HepG2 (cell line): ENCODE data around the gene IRF2BPL. TPM values are rescaled to one million over a fixed set of nuclear protein-coding genes. Genes with fewer than 3 reads are reported as not detected.

ENCODE experiments used
- CREBL2 ChIP-seq: sonication (generic); formaldehyde crosslinking; IDR thresholded peaks from 2 replicates; pipeline ENCODE4 v1.8.1; 2023; ENCODE audit warnings: missing genetic modification reagents, mild to moderate bottlenecking, borderline replicate concordance
- GPN1 ChIP-seq: sonication (generic); formaldehyde crosslinking; IDR thresholded peaks from 2 replicates; pipeline ENCODE4 v1.5.1; 2020; ENCODE audit warnings: missing genetic modification reagents, borderline replicate concordance
- HDAC2 ChIP-seq: sonication (generic); formaldehyde crosslinking; IDR thresholded peaks from 2 replicates; pipeline ENCODE4 v1.4.0; 2020; ENCODE audit warnings: missing genetic modification reagents
- MAF1 ChIP-seq: sonication (generic); formaldehyde crosslinking; IDR thresholded peaks from 2 replicates; pipeline ENCODE4 v1.5.0; 2020; ENCODE audit warnings: missing genetic modification reagents, borderline replicate concordance
- RARA ChIP-seq: IDR thresholded peaks from 2 replicates; pipeline ENCODE4 v1.6.1; 2016; ENCODE audit warnings: missing genetic modification reagents, missing compliant biosample characterization
- TSC22D2 ChIP-seq: sonication (generic); formaldehyde crosslinking; IDR thresholded peaks from 2 replicates; pipeline ENCODE4 v1.5.1; 2020; ENCODE audit warnings: missing genetic modification reagents, mild to moderate bottlenecking, borderline replicate concordance
- ZBTB49 ChIP-seq: sonication (generic); formaldehyde crosslinking; IDR thresholded peaks from 2 replicates; pipeline ENCODE4 v1.4.0; 2020; ENCODE audit warnings: missing genetic modification reagents, borderline replicate concordance
- ZC3H13 ChIP-seq: sonication (generic); formaldehyde crosslinking; IDR thresholded peaks from 2 replicates; pipeline ENCODE4 v1.8.1; 2023; ENCODE audit warnings: mild to moderate bottlenecking, missing genetic modification reagents, moderate library complexity
- ZFY ChIP-seq: sonication (generic); formaldehyde crosslinking; IDR thresholded peaks from 2 replicates; pipeline ENCODE4 v1.4.0; 2020; ENCODE audit warnings: missing genetic modification reagents
- ZNF253 ChIP-seq: sonication (generic); formaldehyde crosslinking; IDR thresholded peaks from 2 replicates; pipeline ENCODE4 v1.8.0; 2022; ENCODE audit warnings: mild to moderate bottlenecking, missing genetic modification reagents, borderline replicate concordance
- ZNF3 ChIP-seq: IDR thresholded peaks from 2 replicates; pipeline ENCODE4 v1.7.0; 2017; ENCODE audit warnings: inconsistent platforms
- ZNF318 ChIP-seq: sonication (generic); formaldehyde crosslinking; IDR thresholded peaks from 2 replicates; pipeline ENCODE4 v1.4.0; 2020; ENCODE audit warnings: mild to moderate bottlenecking, missing genetic modification reagents
- ZNF34 ChIP-seq: sonication (generic); formaldehyde crosslinking; IDR thresholded peaks from 2 replicates; pipeline ENCODE4 v1.4.0; 2020; ENCODE audit warnings: mild to moderate bottlenecking, missing genetic modification reagents, borderline replicate concordance
- ZNF816 ChIP-seq: sonication (generic); formaldehyde crosslinking; IDR thresholded peaks from 2 replicates; pipeline ENCODE4 v1.8.0; 2022; ENCODE audit warnings: missing genetic modification reagents, mild to moderate bottlenecking, borderline replicate concordance
- ZSCAN30 ChIP-seq: sonication (generic); formaldehyde crosslinking; IDR thresholded peaks from 2 replicates; pipeline ENCODE4 v1.5.0; 2020; ENCODE audit warnings: mild to moderate bottlenecking, missing genetic modification reagents
- polyA plus RNA-seq, 8 experiments: library from polyadenylated mRNA; depleted of rRNA in 3 of 8; stranded (reverse) in 7 of 8; unstranded in 1 of 8; fragments of >200 nt; fragmentation: Illumina TruSeq in 4 of 8; extraction: Trizol in 4 of 8; gene quantifications; 2 replicates each; pipeline versions ENCODE4 v1.2.1 to v1.2.3, GENCODE V29; 2011 to 2016; ENCODE audit warnings: low read depth in 4 of 8, missing spikeins in 1 of 8, mixed read lengths in 1 of 8; ENCODE audit not compliant: insufficient read depth in 1 of 8
- total RNA-seq, 5 experiments: library from RNA; depleted of rRNA; stranded (reverse); fragments of >200 nt; fragmentation: Illumina TruSeq; extraction: Trizol; gene quantifications; 2 replicates each; pipeline ENCODE4 v1.2.3, GENCODE V29; 2016; ENCODE audit warnings: low read depth in 1 of 5

IRF2BPL gene
- total and polyA plus RNA-seq, 2 of the 13 experiments (the other 11 are each of a cell fraction or from before 2014, with no cell fraction given): 6.6 to 8.4 TPM

- no peak for TF ChIP-seq ZNF318 (CRISPR knock-in tag)
- no peak for TF ChIP-seq ZNF816 (CRISPR knock-in tag)
- TF ChIP-seq TSC22D2 (CRISPR knock-in tag): no peak
- no peak for TF ChIP-seq ZSCAN30 (CRISPR knock-in tag)
- TF ChIP-seq CREBL2 (CRISPR knock-in tag): no peak
- TF ChIP-seq HDAC2 (CRISPR knock-in tag): peak; percentile 85
- TF ChIP-seq ZC3H13 (CRISPR knock-in tag): no peak
- peak; percentile 89 for TF ChIP-seq RARA
- no peak for TF ChIP-seq GPN1 (CRISPR knock-in tag)
- TF ChIP-seq ZBTB49 (CRISPR knock-in tag): no peak
- no peak for TF ChIP-seq MAF1
- TF ChIP-seq ZNF253 (CRISPR knock-in tag): no peak
- no peak for TF ChIP-seq ZNF3 (CRISPR knock-in tag)
- no peak for TF ChIP-seq ZNF34
- peak; percentile 51 for TF ChIP-seq ZFY (CRISPR knock-in tag)
These were observed 5.4 kb upstream of the IRF2BPL start (continued) for GRCh38 chr14:77033622-77034589.
